ENCODE data around the gene RNF187. TPM values are rescaled to one million over a fixed set of nuclear protein-coding genes. Genes with fewer than 3 reads are reported as not detected.
"Not testable (repeated sequence)": the region's sequence is repeated elsewhere in the genome, so short reads cannot be mapped to it uniquely, and the experiment has no call there.

RNF187 gene
- total RNA-seq, 2 experiments from 2014 or later = 40.7 to 45.1 TPM

- H3K4me1 ChIP-seq (ENCODE audit: insufficient read depth, low read length) = peaks cover 32% of the 10 kb centered on the region
- peaks cover 0 to 7% of the 10 kb centered on the region in 2 experiments for H3K9me3 ChIP-seq (ENCODE audit: control insufficient read depth in 1 of 2, insufficient read depth in 1 of 2, low read length in 2 of 2)
- peaks cover 8 to 17% of the 10 kb centered on the region in 2 experiments for H3K27me3 ChIP-seq (ENCODE audit: control insufficient read depth in 1 of 2, insufficient read depth in 2 of 2, low read length in 2 of 2)
- H3K4me3 ChIP-seq (ENCODE audit: low read length) = peak overlapping the region; percentile 52
- H3K27ac Mint-ChIP-seq = peak overlapping the region; percentile 77
- H3K4me3 Mint-ChIP-seq = peak overlapping the region; percentile 88
- H3K36me3 Mint-ChIP-seq (ENCODE audit: low read depth) = no peaks in the 10 kb centered on the region
- H3K27me3 Mint-ChIP-seq = peaks cover 17% of the 10 kb centered on the region
- no peak for DNase-seq
- H3K9me3 Mint-ChIP-seq = no peaks in the 10 kb centered on the region
- intact Hi-C loops (cut with DNase I, micrococcal nuclease) = loop anchor here (1.0 to 10.0 kb wide), 3 partner anchors 22 to 330 kb away; partner anchors contain the start of gene RNF187 (in 2 of the 2)
- H3K36me3 ChIP-seq (ENCODE audit: insufficient read depth, low read length) = no peaks in the 10 kb centered on the region
- H3K4me1 Mint-ChIP-seq (ENCODE audit: low read depth) = peaks cover 41% of the 10 kb centered on the region
- ChIA-PET POLR2A (interaction anchor here (0.9 to 3.7 kb wide), 9 partner anchors 10 to 355 kb away, joined by 3 to 70 read pairs (median 7); partner anchors contain the start of genes IBA57, RNF187 and TRIM11), CTCF (interaction anchor here (0.7 to 1.7 kb wide), 5 partner anchors 8 to 300 kb away, joined by 3 to 5 read pairs (median 4); a partner anchor contains a TSS)
- no peak overlapping the region for H3K27ac ChIP-seq (ENCODE audit: low read depth in 1 of 2, low read length in 2 of 2)
- ATAC-seq (ENCODE audit: poor library complexity) = no peak
- no peak for TF ChIP-seq CTCF (IDR thresholded peaks at IDR 0.05)
Observed at GRCh38 chr1:228465141-228465540, 22.0 kb upstream of the RNF187 start.

- DNase-seq (peak in 3 of 14 experiments; percentile 32 to 66 (median 39)), ATAC-seq (ENCODE audit: poor library complexity) (no peak)
- intact Hi-C loops (cut with DNase I, micrococcal nuclease) = loop anchor here (1.0 to 10.0 kb wide), 3 partner anchors 21 to 331 kb away; partner anchors contain the start of gene RNF187 (in 2 of the 2)
- Histone ChIP-seq H3K36me3 (ENCODE audit: insufficient read depth, low read length) (no peaks in the 10 kb centered on the region), H3K27ac (ENCODE audit: low read depth in 1 of 2, low read length in 2 of 2) (peak overlapping the region in 1 of 2 donors; percentile 7), H3K9me3 (ENCODE audit: control insufficient read depth in 1 of 2, insufficient read depth in 1 of 2, low read length in 2 of 2) (peaks cover 0 to 7% of the 10 kb centered on the region in 2 experiments), H3K4me3 (ENCODE audit: low read length) (peak overlapping the region; percentile 52), H3K4me1 (ENCODE audit: insufficient read depth, low read length) (peaks cover 32% of the 10 kb centered on the region), H3K27me3 (ENCODE audit: control insufficient read depth in 1 of 2, insufficient read depth in 2 of 2, low read length in 2 of 2) (peaks cover 8 to 20% of the 10 kb centered on the region in 2 experiments)
- Mint-ChIP-seq H3K36me3 (ENCODE audit: low read depth) (no peaks in the 10 kb centered on the region), H3K4me3 (peak overlapping the region; percentile 88), H3K4me1 (ENCODE audit: low read depth) (peaks cover 39% of the 10 kb centered on the region), H3K27me3 (peaks cover 18% of the 10 kb centered on the region), H3K9me3 (no peaks in the 10 kb centered on the region), H3K27ac (peak overlapping the region; percentile 77)
- ChIA-PET CTCF (interaction anchor here (0.7 to 1.7 kb wide), 4 partner anchors 8 to 301 kb away, joined by 3 to 5 read pairs (median 4); a partner anchor contains a TSS), POLR2A (interaction anchor here (2.2 to 3.7 kb wide), 4 partner anchors 10 to 301 kb away, joined by 8 to 70 read pairs (median 12); partner anchors contain the start of genes IBA57, RNF187 and TRIM11)
- no peak for TF ChIP-seq CTCF (IDR thresholded peaks at IDR 0.05)
Observed at GRCh38 chr1:228465571-228466146, 21.5 kb upstream of the RNF187 start.

GRCh38 chr1:228468188-228468587 is 19.0 kb upstream of the RNF187 start:
- H3K36me3 Mint-ChIP-seq (ENCODE audit: low read depth); ATAC-seq (ENCODE audit: poor library complexity); H3K27ac ChIP-seq (ENCODE audit: low read depth in 1 of 2, low read length in 2 of 2); H3K27ac Mint-ChIP-seq; H3K36me3 ChIP-seq (ENCODE audit: insufficient read depth, low read length); H3K9me3 Mint-ChIP-seq; H3K4me3 ChIP-seq (ENCODE audit: low read length); H3K4me3 Mint-ChIP-seq; H3K9me3 ChIP-seq (ENCODE audit: control insufficient read depth in 1 of 2, insufficient read depth in 1 of 2, low read length in 2 of 2); CTCF ChIA-PET; DNase-seq: not testable (repeated sequence)
- H3K4me1 Mint-ChIP-seq (ENCODE audit: low read depth) = peaks cover 27% of the 10 kb centered on the region
- peaks cover 10 to 29% of the 10 kb centered on the region in 2 experiments for H3K27me3 ChIP-seq (ENCODE audit: control insufficient read depth in 1 of 2, insufficient read depth in 2 of 2, low read length in 2 of 2)
- intact Hi-C loops (cut with DNase I, micrococcal nuclease) = loop anchor here in 1 of 2 experiments (10.0 kb wide), 1 partner anchor 333 kb away; no protein-coding TSS in a partner anchor
- peaks cover 38% of the 10 kb centered on the region for H3K27me3 Mint-ChIP-seq
- peaks cover 35% of the 10 kb centered on the region for H3K4me1 ChIP-seq (ENCODE audit: insufficient read depth, low read length)
- POLR2A ChIA-PET = interaction anchor here (0.6 kb wide), 1 partner anchor 9 kb away, joined by 3 read pairs; no protein-coding TSS in a partner anchor
